Skin of body (tissue), 2 donors: ENCODE measurements around the gene MFAP3L. TPM values are rescaled to one million over a fixed set of nuclear protein-coding genes. Genes with fewer than 3 reads are reported as not detected.

Source experiments
- DNase-seq: peaks from one replicate; lab custom pipeline; 2025; lab: John Stamatoyannopoulos, UW
- total RNA-seq: library from RNA; depleted of rRNA; stranded (reverse); fragments of >200 nt; gene quantifications from one replicate; pipeline ENCODE4 v1.2.3, GENCODE V29; 2014

The MFAP3L gene
- total RNA-seq, 1 donor from 2014 or later, result 10.5 TPM

GRCh38 chr4:170022211-170022610, 4.0 kb downstream of the MFAP3L start:
- DNase-seq, result no peak

DNA sequence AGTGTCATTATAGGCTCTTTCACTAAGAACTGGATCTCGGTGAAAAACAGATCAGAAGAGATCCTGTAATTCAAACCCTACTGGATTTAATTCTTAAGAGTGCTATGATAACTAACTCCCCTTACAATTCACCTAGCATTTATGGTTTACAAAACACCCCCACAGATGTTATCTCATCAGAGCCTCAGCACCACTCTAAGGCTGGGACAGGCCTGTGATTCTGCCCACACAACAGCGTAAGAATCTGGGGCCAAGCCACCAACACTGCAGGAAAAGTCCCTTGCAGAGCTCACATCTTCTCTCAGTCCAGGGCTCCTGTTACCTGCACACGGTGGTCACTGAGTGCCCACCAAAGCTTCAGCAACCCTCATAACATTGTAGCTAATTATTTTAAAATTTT, 8.9 kb downstream of the MFAP3L start:
- no peak for DNase-seq

GRCh38 chr4:170015285-170015684, 10.9 kb downstream of the MFAP3L start:
- no peak for DNase-seq

DNA sequence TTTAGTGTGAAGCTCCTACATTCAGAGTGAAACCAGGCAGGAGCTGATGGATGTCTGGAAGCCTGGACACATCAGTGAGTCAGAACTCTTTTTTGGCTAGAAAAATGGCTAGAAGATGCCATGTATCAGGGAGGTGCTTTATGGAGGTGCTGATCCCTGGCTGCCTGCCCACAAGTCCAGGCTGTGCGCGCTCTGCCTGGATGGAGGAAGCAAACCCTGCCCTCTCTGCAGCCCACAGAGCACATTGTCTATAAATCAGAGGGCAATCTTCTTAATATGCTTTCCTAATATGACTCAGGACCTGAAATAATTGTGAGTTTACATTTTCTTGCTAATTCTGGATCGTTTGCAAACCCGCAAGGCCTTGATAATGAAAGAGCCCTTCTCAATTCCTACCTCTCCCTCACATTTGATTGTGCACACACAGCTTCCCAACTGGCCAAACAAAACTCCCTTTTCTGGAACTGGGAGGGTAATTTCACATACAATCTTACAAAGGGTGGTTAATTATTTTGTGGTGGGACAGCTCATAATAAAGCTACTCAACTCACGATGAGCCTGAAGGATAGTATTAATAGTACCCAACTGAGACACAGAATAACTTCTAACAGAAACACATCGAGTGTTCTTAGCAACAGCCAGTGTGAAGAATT, 11.7 kb downstream of the MFAP3L start:
- no peak for DNase-seq

GRCh38 chr4:170012629-170012958, 13.6 kb downstream of the MFAP3L start:
- no peak for DNase-seq

GRCh38 chr4:170011921-170012628, 14.1 kb downstream of the MFAP3L start:
- DNase-seq, result no peak

DNA sequence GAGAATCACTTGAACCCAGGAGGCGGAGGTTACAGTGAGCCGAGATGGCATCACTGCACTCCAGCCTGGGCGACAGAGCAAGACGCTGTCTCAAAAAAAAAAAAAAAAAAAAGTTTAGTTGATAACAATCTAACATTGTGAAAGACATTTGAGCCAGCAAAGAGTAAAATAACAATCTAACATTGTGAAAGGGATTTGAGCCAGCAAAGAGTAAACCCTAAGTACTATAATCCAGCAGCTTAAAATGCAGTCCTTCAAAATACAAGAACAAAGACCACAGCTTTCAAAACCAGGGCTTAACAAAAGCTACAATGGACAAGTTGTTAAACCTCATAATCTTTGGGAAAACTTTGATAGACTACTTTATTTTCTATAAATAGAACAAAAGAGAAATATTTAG, 16.9 kb downstream of the MFAP3L start:
- DNase-seq, result no peak

- no peak for DNase-seq
Measured at GRCh38 chr4:170008801-170009200, 17.4 kb downstream of the MFAP3L start.

DNA sequence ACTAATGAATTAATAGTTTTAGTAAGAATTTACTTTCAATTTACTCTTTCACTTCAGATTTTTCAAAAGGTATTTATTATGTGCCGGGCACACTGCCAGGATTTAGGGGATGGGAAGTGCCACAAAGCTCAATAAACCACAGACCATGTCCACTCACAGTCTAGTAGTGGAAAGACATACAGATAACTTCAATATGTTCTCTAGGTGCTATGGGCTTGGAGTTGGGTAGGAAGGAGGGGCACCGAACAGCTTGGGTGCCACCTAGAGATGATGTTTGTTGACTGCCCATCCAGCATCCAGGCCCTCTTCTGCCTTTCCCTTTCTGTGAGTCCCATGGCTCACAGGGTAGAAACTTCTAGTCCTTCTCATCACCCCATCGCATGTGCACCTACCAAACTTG, 17.8 kb downstream of the MFAP3L start:
- DNase-seq, result no peak

- DNase-seq, result no peak
Measured at GRCh38 chr4:170007113-170007512, 19.1 kb downstream of the MFAP3L start.

- DNase-seq, result no peak
Measured at GRCh38 chr4:170005472-170005871, 20.7 kb downstream of the MFAP3L start.

DNA sequence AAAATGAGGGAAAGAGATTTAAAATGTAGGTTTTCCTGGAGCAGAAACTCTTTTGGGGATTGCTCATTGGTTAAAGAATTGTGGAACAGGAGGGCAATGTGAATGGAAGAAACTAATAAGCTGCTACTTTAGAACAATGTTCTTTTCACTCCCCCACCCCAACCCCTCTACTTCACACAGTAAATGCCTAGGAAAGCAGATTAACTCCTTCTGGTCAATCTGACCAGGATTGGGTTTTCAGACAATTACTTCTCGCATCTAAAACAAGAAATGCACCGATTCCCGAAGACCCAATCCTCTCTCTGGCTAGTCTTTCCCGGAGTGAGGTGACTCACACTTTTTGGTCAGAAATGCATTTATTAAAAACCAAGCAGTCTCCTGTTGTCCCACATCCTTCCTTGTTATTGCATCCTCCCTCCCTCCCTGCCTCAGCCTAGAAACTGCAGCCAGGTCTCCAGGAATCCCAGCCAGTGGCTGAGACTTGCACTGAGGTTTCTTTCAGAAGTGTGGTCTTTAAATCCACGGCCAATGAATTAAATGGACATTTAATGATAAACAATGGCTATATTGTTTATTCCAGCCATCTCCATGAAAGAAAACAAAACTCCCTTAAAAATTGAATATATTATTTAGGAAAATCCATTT, 21.4 kb downstream of the MFAP3L start:
- DNase-seq, result no peak

- DNase-seq, result no peak
Measured at GRCh38 chr4:170003071-170004070, 22.8 kb downstream of the MFAP3L start.

- no peak for DNase-seq
Measured at GRCh38 chr4:170001745-170002267, 24.4 kb downstream of the MFAP3L start.

GRCh38 chr4:170001011-170001744, 25.0 kb downstream of the MFAP3L start:
- DNase-seq, result no peak

DNA sequence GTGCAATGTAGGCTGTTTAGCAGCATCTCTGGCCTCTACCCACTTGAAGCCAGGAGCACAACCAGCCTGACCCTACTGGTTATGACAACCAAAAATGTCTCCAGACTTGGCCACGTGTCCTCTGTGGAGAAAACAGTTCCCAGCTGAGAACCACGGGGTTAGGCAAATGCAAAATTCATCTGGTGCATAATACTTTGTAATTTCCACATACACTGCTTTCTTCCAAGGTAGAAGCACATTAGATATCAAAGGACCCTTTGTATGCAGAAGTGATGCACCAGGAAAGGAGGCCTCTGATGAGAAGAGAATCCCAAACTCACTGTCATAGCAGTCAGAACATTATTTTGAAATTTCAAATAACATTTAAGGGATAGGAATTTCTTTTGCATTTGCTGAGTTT, 26.3 kb downstream of the MFAP3L start:
- no peak for DNase-seq

DNA sequence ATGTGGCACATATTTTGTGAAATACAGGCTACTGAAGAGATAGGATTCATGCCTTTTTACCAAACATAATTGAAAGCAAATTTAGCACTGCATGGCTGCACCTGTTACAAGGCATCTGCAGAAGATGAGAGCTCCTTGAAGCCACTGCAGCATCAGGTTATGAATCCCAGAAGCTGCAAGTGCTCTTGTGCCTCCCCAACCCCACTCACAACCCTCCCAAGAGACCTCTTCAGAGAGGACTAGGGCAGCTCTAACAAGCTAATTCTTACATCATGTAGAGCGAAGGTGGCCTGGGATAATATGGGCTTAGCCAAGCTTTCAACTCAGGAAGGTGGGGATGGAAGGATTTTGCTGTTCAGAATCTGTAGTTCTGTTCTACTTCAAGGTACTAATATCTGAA, 27.2 kb downstream of the MFAP3L start:
- no peak for DNase-seq

DNA sequence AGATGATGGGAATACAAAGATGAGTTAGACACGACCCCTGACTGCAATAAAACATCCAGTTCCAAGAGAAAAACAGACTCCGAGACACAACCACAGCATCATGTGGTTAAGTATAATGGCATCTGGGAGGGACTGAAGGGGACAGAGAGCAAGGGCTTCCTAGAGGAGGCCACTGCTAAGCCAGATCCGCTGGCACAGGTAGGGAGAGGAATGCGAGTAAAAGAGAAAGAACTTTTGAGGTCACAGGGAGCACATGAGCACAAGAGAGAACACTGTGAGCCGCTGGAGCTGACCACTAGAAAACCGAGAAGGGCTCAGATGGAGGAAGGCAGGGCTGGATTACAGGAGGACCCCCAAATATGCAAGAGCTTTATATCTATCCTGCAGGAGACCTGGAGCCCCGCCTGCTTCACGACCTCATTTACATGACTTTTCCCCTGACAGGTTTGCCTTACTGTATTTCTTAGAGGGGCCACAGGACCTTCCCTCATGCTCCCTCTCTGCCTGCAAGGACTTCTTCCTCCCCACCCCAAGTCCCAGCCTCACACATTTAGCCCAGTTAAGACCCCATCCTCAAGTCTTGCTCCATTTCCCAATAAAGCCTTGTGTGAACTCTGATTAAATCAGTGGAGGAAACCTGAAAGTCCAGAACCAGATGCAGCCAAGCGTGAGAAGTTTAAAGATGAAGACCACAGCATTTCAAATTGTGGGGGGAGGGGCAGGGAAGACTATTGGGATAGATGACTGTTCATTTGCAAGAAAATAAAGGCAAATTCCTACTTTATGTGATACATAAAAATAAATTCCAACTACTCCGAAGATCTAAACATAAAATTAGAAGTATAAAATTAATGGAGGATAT, 29.6 kb downstream of the MFAP3L start:
- DNase-seq, result no peak

GRCh38 chr4:169993531-169993930, 32.7 kb downstream of the MFAP3L start:
- no peak for DNase-seq

- DNase-seq, result no peak
Measured at GRCh38 chr4:169988252-169988651, 37.9 kb downstream of the MFAP3L start.
